ENCODE data around the gene CZIB.

The CZIB gene

GRCh38 chr1:53220171-53220961, at the start of gene CZIB:
Gene CZIB, minus strand, starts transcription at chr1:53220634. Its CDS starts 59 bp downstream, at chr1:53220575.
- Histone ChIP-seq H3K36me3 (ENCODE audit: control insufficient read depth in 1 of 2, insufficient read depth in 2 of 2, low read length in 2 of 2) (peaks cover 0 to 11% of the 10 kb centered on the region in 2 donors), H3K27ac (ENCODE audit: low read length) (peak within 1 kb of the TSS; percentile 89), H3K9me3 (ENCODE audit: control insufficient read depth in 1 of 2, low read length in 2 of 2) (no peaks in the 10 kb centered on the region), H3K4me3 (ENCODE audit: low read depth in 1 of 2, low read length in 2 of 2) (peak within 1 kb of the TSS; percentile 66 to 75), H3K27me3 (ENCODE audit: low read depth, low read length) (no peaks in the 10 kb centered on the region), H3K4me1 (ENCODE audit: control insufficient read depth in 1 of 2, insufficient read depth in 2 of 2, low read length in 2 of 2) (peaks cover 11 to 13% of the 10 kb centered on the region in 2 donors)

- Histone ChIP-seq H3K36me3 (ENCODE audit: control insufficient read depth in 1 of 2, insufficient read depth in 2 of 2, low read length in 2 of 2) (no peaks in the 10 kb centered on the region), H3K9me3 (ENCODE audit: control insufficient read depth in 1 of 2, low read length in 2 of 2) (no peaks in the 10 kb centered on the region), H3K27ac (ENCODE audit: low read length) (no peak overlapping the region), H3K4me1 (ENCODE audit: control insufficient read depth in 1 of 2, insufficient read depth in 2 of 2, low read length in 2 of 2) (no peaks in the 10 kb centered on the region), H3K27me3 (ENCODE audit: low read depth, low read length) (no peaks in the 10 kb centered on the region), H3K4me3 (ENCODE audit: low read depth in 1 of 2, low read length in 2 of 2) (no peak overlapping the region)
Measured at GRCh38 chr1:53270107-53270506, 49.7 kb upstream of the CZIB start.

GRCh38 chr1:53267761-53268160, 47.3 kb upstream of the CZIB start:
- Histone ChIP-seq H3K36me3 (ENCODE audit: control insufficient read depth in 1 of 2, insufficient read depth in 2 of 2, low read length in 2 of 2) (no peaks in the 10 kb centered on the region), H3K4me1 (ENCODE audit: control insufficient read depth in 1 of 2, insufficient read depth in 2 of 2, low read length in 2 of 2) (no peaks in the 10 kb centered on the region), H3K27ac (ENCODE audit: low read length) (no peak overlapping the region), H3K27me3 (ENCODE audit: low read depth, low read length) (no peaks in the 10 kb centered on the region), H3K4me3 (ENCODE audit: low read depth in 1 of 2, low read length in 2 of 2) (no peak overlapping the region), H3K9me3 (ENCODE audit: control insufficient read depth in 1 of 2, low read length in 2 of 2) (no peaks in the 10 kb centered on the region)

GRCh38 chr1:53266038-53266437, 45.6 kb upstream of the CZIB start:
- H3K36me3 ChIP-seq (ENCODE audit: control insufficient read depth in 1 of 2, insufficient read depth in 2 of 2, low read length in 2 of 2) = peaks cover 0 to 8% of the 10 kb centered on the region in 2 donors
- H3K27ac ChIP-seq (ENCODE audit: low read length) = no peak overlapping the region
- no peaks in the 10 kb centered on the region for H3K27me3 ChIP-seq (ENCODE audit: low read depth, low read length)
- no peak overlapping the region for H3K4me3 ChIP-seq (ENCODE audit: low read depth in 1 of 2, low read length in 2 of 2)
- no peaks in the 10 kb centered on the region for H3K9me3 ChIP-seq (ENCODE audit: control insufficient read depth in 1 of 2, low read length in 2 of 2)
- H3K4me1 ChIP-seq (ENCODE audit: control insufficient read depth in 1 of 2, insufficient read depth in 2 of 2, low read length in 2 of 2) = no peaks in the 10 kb centered on the region

- Histone ChIP-seq H3K27me3 (ENCODE audit: low read depth, low read length) (no peaks in the 10 kb centered on the region), H3K4me1 (ENCODE audit: control insufficient read depth in 1 of 2, insufficient read depth in 2 of 2, low read length in 2 of 2) (no peaks in the 10 kb centered on the region), H3K9me3 (ENCODE audit: control insufficient read depth in 1 of 2, low read length in 2 of 2) (no peaks in the 10 kb centered on the region), H3K36me3 (ENCODE audit: control insufficient read depth in 1 of 2, insufficient read depth in 2 of 2, low read length in 2 of 2) (peaks cover 0 to 9% of the 10 kb centered on the region in 2 donors), H3K4me3 (ENCODE audit: low read depth in 1 of 2, low read length in 2 of 2) (no peak overlapping the region), H3K27ac (ENCODE audit: low read length) (no peak overlapping the region)
Measured at GRCh38 chr1:53265581-53265980, 45.1 kb upstream of the CZIB start.

- H3K4me3 ChIP-seq (ENCODE audit: low read depth in 1 of 2, low read length in 2 of 2) = no peak overlapping the region
- H3K36me3 ChIP-seq (ENCODE audit: control insufficient read depth in 1 of 2, insufficient read depth in 2 of 2, low read length in 2 of 2) = peaks cover 0 to 9% of the 10 kb centered on the region in 2 donors
- no peaks in the 10 kb centered on the region for H3K4me1 ChIP-seq (ENCODE audit: control insufficient read depth in 1 of 2, insufficient read depth in 2 of 2, low read length in 2 of 2)
- no peak overlapping the region for H3K27ac ChIP-seq (ENCODE audit: low read length)
- no peaks in the 10 kb centered on the region for H3K9me3 ChIP-seq (ENCODE audit: control insufficient read depth in 1 of 2, low read length in 2 of 2)
- no peaks in the 10 kb centered on the region for H3K27me3 ChIP-seq (ENCODE audit: low read depth, low read length)
Measured at GRCh38 chr1:53264048-53264447, 43.6 kb upstream of the CZIB start.

GRCh38 chr1:53262000-53262399, 41.6 kb upstream of the CZIB start:
- H3K4me3 ChIP-seq (ENCODE audit: low read depth in 1 of 2, low read length in 2 of 2) = no peak overlapping the region
- H3K9me3 ChIP-seq (ENCODE audit: control insufficient read depth in 1 of 2, low read length in 2 of 2) = no peaks in the 10 kb centered on the region
- H3K4me1 ChIP-seq (ENCODE audit: control insufficient read depth in 1 of 2, insufficient read depth in 2 of 2, low read length in 2 of 2) = no peaks in the 10 kb centered on the region
- H3K27me3 ChIP-seq (ENCODE audit: low read depth, low read length) = no peaks in the 10 kb centered on the region
- no peak overlapping the region for H3K27ac ChIP-seq (ENCODE audit: low read length)
- peaks cover 0 to 9% of the 10 kb centered on the region in 2 donors for H3K36me3 ChIP-seq (ENCODE audit: control insufficient read depth in 1 of 2, insufficient read depth in 2 of 2, low read length in 2 of 2)

- peaks cover 0 to 9% of the 10 kb centered on the region in 2 donors for H3K36me3 ChIP-seq (ENCODE audit: control insufficient read depth in 1 of 2, insufficient read depth in 2 of 2, low read length in 2 of 2)
- no peak overlapping the region for H3K4me3 ChIP-seq (ENCODE audit: low read depth in 1 of 2, low read length in 2 of 2)
- no peak overlapping the region for H3K27ac ChIP-seq (ENCODE audit: low read length)
- H3K9me3 ChIP-seq (ENCODE audit: control insufficient read depth in 1 of 2, low read length in 2 of 2) = no peaks in the 10 kb centered on the region
- H3K4me1 ChIP-seq (ENCODE audit: control insufficient read depth in 1 of 2, insufficient read depth in 2 of 2, low read length in 2 of 2) = no peaks in the 10 kb centered on the region
- H3K27me3 ChIP-seq (ENCODE audit: low read depth, low read length) = no peaks in the 10 kb centered on the region
Measured at GRCh38 chr1:53260631-53261247, 40.3 kb upstream of the CZIB start.

- Histone ChIP-seq H3K4me1 (ENCODE audit: control insufficient read depth in 1 of 2, insufficient read depth in 2 of 2, low read length in 2 of 2) (no peaks in the 10 kb centered on the region), H3K27ac (ENCODE audit: low read length) (no peak overlapping the region), H3K36me3 (ENCODE audit: control insufficient read depth in 1 of 2, insufficient read depth in 2 of 2, low read length in 2 of 2) (peaks cover 0 to 9% of the 10 kb centered on the region in 2 donors), H3K4me3 (ENCODE audit: low read depth in 1 of 2, low read length in 2 of 2) (no peak overlapping the region), H3K9me3 (ENCODE audit: control insufficient read depth in 1 of 2, low read length in 2 of 2) (no peaks in the 10 kb centered on the region), H3K27me3 (ENCODE audit: low read depth, low read length) (no peaks in the 10 kb centered on the region)
Measured at GRCh38 chr1:53259932-53260331, 39.5 kb upstream of the CZIB start.

GRCh38 chr1:53258216-53258615, 37.8 kb upstream of the CZIB start:
- Histone ChIP-seq H3K27ac (ENCODE audit: low read length) (no peak overlapping the region), H3K4me1 (ENCODE audit: control insufficient read depth in 1 of 2, insufficient read depth in 2 of 2, low read length in 2 of 2) (no peaks in the 10 kb centered on the region), H3K27me3 (ENCODE audit: low read depth, low read length) (no peaks in the 10 kb centered on the region), H3K9me3 (ENCODE audit: control insufficient read depth in 1 of 2, low read length in 2 of 2) (no peaks in the 10 kb centered on the region), H3K4me3 (ENCODE audit: low read depth in 1 of 2, low read length in 2 of 2) (no peak overlapping the region), H3K36me3 (ENCODE audit: control insufficient read depth in 1 of 2, insufficient read depth in 2 of 2, low read length in 2 of 2) (peaks cover 0 to 9% of the 10 kb centered on the region in 2 donors)

- no peaks in the 10 kb centered on the region for H3K4me1 ChIP-seq (ENCODE audit: control insufficient read depth in 1 of 2, insufficient read depth in 2 of 2, low read length in 2 of 2)
- peaks cover 0 to 9% of the 10 kb centered on the region in 2 donors for H3K36me3 ChIP-seq (ENCODE audit: control insufficient read depth in 1 of 2, insufficient read depth in 2 of 2, low read length in 2 of 2)
- peak overlapping the region; percentile 14 for H3K27ac ChIP-seq (ENCODE audit: low read length)
Measured at GRCh38 chr1:53257454-53258081, 37.1 kb upstream of the CZIB start.

More at GRCh38 chr1:53257454-53258081, 37.1 kb upstream of the CZIB start:
- Histone ChIP-seq H3K9me3 (ENCODE audit: control insufficient read depth in 1 of 2, low read length in 2 of 2) (no peaks in the 10 kb centered on the region), H3K27me3 (ENCODE audit: low read depth, low read length) (no peaks in the 10 kb centered on the region), H3K4me3 (ENCODE audit: low read depth in 1 of 2, low read length in 2 of 2) (no peak overlapping the region)

Data from muscle layer of duodenum (tissue), 2 donors.